ENCODE results near the gene FCER2. TPM values are rescaled to one million over a fixed set of nuclear protein-coding genes. Genes with fewer than 3 reads are reported as not detected.

FCER2 gene
- total and polyA plus RNA-seq, 11 donors: 0.06 to 1.5 (median 0.23) TPM; not detected in 6

GRCh38 chr19:7674010-7675005 is 27.6 kb downstream of the FCER2 start:
- peak; percentile 55 to 81 (median 76) for DNase-seq
- Histone ChIP-seq H3K9me3 (peaks cover 0 to 7% (median 0%) of the 10 kb centered on the region in 12 donors), H3K36me3 (no peaks in the 10 kb centered on the region), H3K4me3 (no peak overlapping the region), H3K27me3 (peaks cover 0 to 44% (median 14%) of the 10 kb centered on the region in 9 donors), H3K4me1 (peaks cover 0 to 19% (median 0%) of the 10 kb centered on the region in 12 donors), H3K27ac (peak overlapping the region in 1 of 12 donors; percentile 70)
- intact Hi-C loops (cut with DNase I): loop anchor here in 6 of 10 donors (5.0 to 10.0 kb wide), 5 partner anchors 102 to 322 kb away; no protein-coding TSS in a partner anchor
- peak in 3 of 4 donors; percentile 87 to 89 (median 87) for ATAC-seq
- TF ChIP-seq POLR2A (IDR thresholded peaks at IDR 0.05): no peak
- no peak for TF ChIP-seq CTCF (IDR thresholded peaks at IDR 0.05)
- 57 to 60% (median 59%) methylated on average over 19 to 21 of the region's 21 CpGs for WGBS, 4 donors

GRCh38 chr19:7672522-7672921 is 29.4 kb downstream of the FCER2 start:
- ATAC-seq: no peak
- H3K9me3 ChIP-seq: peaks cover 0 to 7% (median 0%) of the 10 kb centered on the region in 12 donors
- H3K36me3 ChIP-seq: no peaks in the 10 kb centered on the region
- WGBS, 4 donors: 45 to 48% (median 47%) methylated on average over 9 of the region's 9 CpGs
- peaks cover 0 to 19% (median 0%) of the 10 kb centered on the region in 12 donors for H3K4me1 ChIP-seq
- TF ChIP-seq CTCF (IDR thresholded peaks at IDR 0.05): no peak
- TF ChIP-seq POLR2A (IDR thresholded peaks at IDR 0.05): no peak
- no peak for DNase-seq
- peaks cover 0 to 40% (median 15%) of the 10 kb centered on the region in 9 donors for H3K27me3 ChIP-seq
- intact Hi-C loops (cut with DNase I): loop anchor here in 2 of 10 donors (10.0 kb wide), 1 partner anchor 318 kb away; no protein-coding TSS in a partner anchor
- H3K4me3 ChIP-seq: no peak overlapping the region
- no peak overlapping the region for H3K27ac ChIP-seq

GRCh38 chr19:7670790-7671189 is 31.1 kb downstream of the FCER2 start:
- WGBS, 4 donors: 29 to 32% (median 30%) methylated on average over 8 to 9 of the region's 9 CpGs
- Histone ChIP-seq H3K9me3 (peaks cover 0 to 7% (median 0%) of the 10 kb centered on the region in 12 donors), H3K27ac (no peak overlapping the region), H3K36me3 (no peaks in the 10 kb centered on the region), H3K4me1 (peaks cover 0 to 7% (median 0%) of the 10 kb centered on the region in 12 donors), H3K27me3 (peaks cover 0 to 32% (median 15%) of the 10 kb centered on the region in 9 donors), H3K4me3 (no peak overlapping the region)
- intact Hi-C loops (cut with DNase I): loop anchor here in 2 of 10 donors (10.0 kb wide), 1 partner anchor 316 kb away; no protein-coding TSS in a partner anchor
- no peak for ATAC-seq
- TF ChIP-seq POLR2A (IDR thresholded peaks at IDR 0.05): no peak
- no peak for TF ChIP-seq CTCF (IDR thresholded peaks at IDR 0.05)
- no peak for DNase-seq

Data from heart left ventricle (tissue), 16 donors.